Upper lobe of left lung (tissue), 4 donors: Measurements from ENCODE around the gene NOG.

Experiments
- CTCF ChIP-seq, 6 experiments: fragments of 450-650 bp in 4 of 6; fragments of 200-600 bp in 2 of 6; sonication (generic) in 2 of 6; IDR thresholded peaks; one replicate each; pipeline ENCODE4 v1.5.1; 2016 to 2019; ENCODE audit warnings: antibody characterized with exemption in 6 of 6
- POLR2A ChIP-seq, 4 donors: fragments of 450-650 bp; IDR thresholded peaks; one replicate each; pipeline ENCODE4 v1.5.1; 2016 to 2017; ENCODE audit warnings: antibody characterized with exemption in 4 of 4, mild to moderate bottlenecking in 2 of 4
- POLR2AphosphoS5 ChIP-seq, 2 donors: sonication (generic); formaldehyde crosslinking; IDR thresholded peaks; one replicate each; pipeline ENCODE4 v1.5.1; 2017; ENCODE audit warnings: antibody characterized with exemption in 2 of 2

- TF ChIP-seq POLR2A (IDR thresholded peaks at IDR 0.05) (no peak), CTCF (IDR thresholded peaks at IDR 0.05) (no peak), POLR2AphosphoS5 (IDR thresholded peaks at IDR 0.05) (no peak)
Observed at GRCh38 chr17:56616239-56616638, 22.7 kb downstream of the NOG start.
